IMR-90 (cell line): ENCODE measurements around the gene SMTNL1. TPM values are rescaled to one million over a fixed set of nuclear protein-coding genes. Genes with fewer than 3 reads are reported as not detected.
A peak's percentile ranks its signal among the peaks of the same experiment; 100 is the strongest.

Experiments
- ATAC-seq: fragments of 200-7000 bp; cut with Tn5 transposase; 2 replicates; pipeline ENCODE4 v1.9.1; 2020; ENCODE audit warnings: low read depth, mild to moderate bottlenecking, moderate library complexity
- BruUV-seq: library from RNA; stranded (reverse); fragments of 400-500 nt; replicated peaks from 2 replicates; lab custom pipeline; 2021; lab: Mats Ljungman, UMichigan
- CTCF ChIA-PET: fragments of 300-600 bp; formaldehyde crosslinking; extraction: SDS; loops from one replicate; lab custom pipeline; 2021; ENCODE audit warnings: antibody characterized with exemption; lab: Yijun Ruan, JAX
- POLR2A ChIA-PET: fragments of 300-600 bp; sonication (Branson Sonifier 250); formaldehyde crosslinking; loops from one replicate; lab custom pipeline; 2022; ENCODE audit warnings: antibody characterized with exemption; ENCODE audit not compliant: unreplicated experiment; lab: Charles Lee
- DNase-seq: peaks from one replicate; pipeline ENCODE4 v3.0.0; 2013
- H2AFZ ChIP-seq: replicated peaks from 2 replicates; pipeline ENCODE3; 2013; ENCODE audit warnings: low read length, mild to moderate bottlenecking; ENCODE audit not compliant: poor library complexity
- H2AK5ac ChIP-seq: 2 replicates; pipeline ENCODE4 v1.6.1; 2013; ENCODE audit warnings: low read depth, low read length, inconsistent platforms
- H2AK9ac ChIP-seq: replicated peaks from 2 replicates; pipeline ENCODE3; 2013; ENCODE audit warnings: mild to moderate bottlenecking, low read depth, low read length, moderate library complexity; ENCODE audit not compliant: poor library complexity
- H2BK120ac ChIP-seq: 2 replicates; pipeline ENCODE4 v1.6.1; 2013; ENCODE audit warnings: low read depth, low read length, inconsistent platforms
- H2BK15ac ChIP-seq: 3 replicates; pipeline ENCODE4 v1.6.1; 2013; ENCODE audit warnings: low read depth, low read length, inconsistent platforms
- H2BK20ac ChIP-seq: 2 replicates; pipeline ENCODE4 v1.6.1; 2013; ENCODE audit warnings: low read depth, mild to moderate bottlenecking, inconsistent platforms, low read length, moderate library complexity
- H2BK5ac ChIP-seq: 2 replicates; pipeline ENCODE4 v1.6.1; 2013; ENCODE audit warnings: mild to moderate bottlenecking, low read depth, low read length, inconsistent platforms; ENCODE audit not compliant: poor library complexity, severe bottlenecking
- H3K14ac ChIP-seq: replicated peaks from 2 replicates; pipeline ENCODE4 v1.6.1; 2013; ENCODE audit warnings: low read depth, low read length, inconsistent platforms
- H3K18ac ChIP-seq: 2 replicates; pipeline ENCODE4 v1.6.1; 2013; ENCODE audit warnings: low read depth, low read length, control low read depth
- H3K23ac ChIP-seq: 2 replicates; pipeline ENCODE4 v1.6.1; 2013; ENCODE audit warnings: low read depth, low read length, inconsistent platforms
- H3K27ac ChIP-seq: 2 replicates; pipeline ENCODE4 v1.5.1; 2013; ENCODE audit warnings: mild to moderate bottlenecking, control low read depth, low read length; ENCODE audit not compliant: insufficient read depth
- H3K27me3 ChIP-seq: 2 replicates; pipeline ENCODE4 v1.6.1; 2013; ENCODE audit warnings: low read length; ENCODE audit not compliant: control insufficient read depth, insufficient read depth
- H3K36me3 ChIP-seq: 2 replicates; pipeline ENCODE4 v1.6.1; 2013; ENCODE audit warnings: low read length, mixed read lengths; ENCODE audit not compliant: control insufficient read depth, insufficient read depth
- H3K4ac ChIP-seq: 2 replicates; pipeline ENCODE4 v1.6.1; 2013; ENCODE audit warnings: low read depth, low read length, inconsistent platforms
- H3K4me1 ChIP-seq: 2 replicates; pipeline ENCODE4 v1.6.1; 2013; ENCODE audit warnings: low read length, mixed read lengths; ENCODE audit not compliant: control insufficient read depth, insufficient read depth
- H3K4me2 ChIP-seq: 2 replicates; pipeline ENCODE4 v1.6.1; 2013; ENCODE audit warnings: low read depth, mild to moderate bottlenecking, control low read depth, low read length, moderate library complexity
- H3K4me3 ChIP-seq: 2 replicates; pipeline ENCODE4 v1.5.1; 2013; ENCODE audit warnings: low read depth, mild to moderate bottlenecking, control low read depth, low read length, moderate library complexity; ENCODE audit not compliant: insufficient read depth
- H3K56ac ChIP-seq: 2 replicates; pipeline ENCODE4 v1.6.1; 2013; ENCODE audit warnings: low read length, inconsistent platforms; ENCODE audit not compliant: insufficient read depth; ENCODE audit errors: extremely low read depth
- H3K79me1 ChIP-seq, 2 experiments: 2 replicates each; pipeline ENCODE4 v1.6.1; 2013; ENCODE audit warnings: low read length in 2 of 2, inconsistent platforms in 1 of 2, low read depth in 1 of 2
- H3K9ac ChIP-seq: 2 replicates; pipeline ENCODE4 v1.6.1; 2013; ENCODE audit warnings: low read depth, low read length, control low read depth
- H3K9me1 ChIP-seq: 2 replicates; pipeline ENCODE4 v1.6.1; 2013; ENCODE audit warnings: low read length, inconsistent platforms; ENCODE audit not compliant: insufficient read depth
- H3K9me3 ChIP-seq: 2 replicates; pipeline ENCODE4 v1.6.1; 2013; ENCODE audit warnings: low read length; ENCODE audit not compliant: control insufficient read depth, insufficient read depth
- H4K20me1 ChIP-seq: 2 replicates; pipeline ENCODE4 v1.6.1; 2013; ENCODE audit warnings: low read length, inconsistent platforms; ENCODE audit not compliant: insufficient read depth
- H4K5ac ChIP-seq: 2 replicates; pipeline ENCODE4 v1.6.1; 2013; ENCODE audit warnings: mild to moderate bottlenecking, low read depth, low read length, control low read depth
- H4K8ac ChIP-seq, 2 experiments: 2 replicates each; pipeline ENCODE4 v1.6.1; 2013; ENCODE audit warnings: low read depth in 2 of 2, low read length in 2 of 2, control low read depth in 1 of 2, inconsistent platforms in 1 of 2
- H4K91ac ChIP-seq: 2 replicates; pipeline ENCODE4 v1.6.1; 2013; ENCODE audit warnings: low read depth, low read length, inconsistent platforms; ENCODE audit not compliant: insufficient read depth
- BHLHE40 ChIP-seq: fragments of 150-350 bp; IDR thresholded peaks from 2 replicates; pipeline ENCODE4 v1.6.1; 2016; ENCODE audit warnings: mild to moderate bottlenecking, low read depth, low read length
- CHD1 ChIP-seq: IDR thresholded peaks from 2 replicates; pipeline ENCODE4 v1.6.1; 2012; ENCODE audit warnings: low read depth, low read length, improper control_type of control experiment
- CTCF ChIP-seq: conservative IDR thresholded peaks from 2 replicates; pipeline ENCODE4 v1.5.1; 2012; ENCODE audit warnings: mild to moderate bottlenecking, low read depth, low read length, improper control_type of control experiment
- ELK1 ChIP-seq: fragments of 150-350 bp; IDR thresholded peaks from 2 replicates; pipeline ENCODE4 v1.6.1; 2016; ENCODE audit warnings: low read depth, mild to moderate bottlenecking, low read length, moderate library complexity, borderline replicate concordance
- FOS ChIP-seq: fragments of 150-350 bp; IDR thresholded peaks from 2 replicates; pipeline ENCODE4 v1.6.1; 2016; ENCODE audit warnings: low read depth, low read length
- MAZ ChIP-seq: IDR thresholded peaks from 2 replicates; pipeline ENCODE4 v1.6.1; 2012; ENCODE audit warnings: low read depth, mild to moderate bottlenecking, low read length, improper control_type of control experiment, moderate library complexity, borderline replicate concordance
- MXI1 ChIP-seq: IDR thresholded peaks from 2 replicates; pipeline ENCODE4 v1.6.1; 2012; ENCODE audit warnings: low read depth, mild to moderate bottlenecking, low read length, moderate library complexity, borderline replicate concordance
- POLR2A ChIP-seq: IDR thresholded peaks from 2 replicates; pipeline ENCODE4 v1.6.1; 2012; ENCODE audit warnings: mild to moderate bottlenecking, low read depth, low read length
- SMC3 ChIP-seq: fragments of 150-350 bp; IDR thresholded peaks from 2 replicates; pipeline ENCODE4 v1.6.1; 2016; ENCODE audit warnings: low read depth, mild to moderate bottlenecking, antibody characterized with exemption, low read length, moderate library complexity
- WGBS, 2 experiments: methylation state at CpG; one replicate each; pipeline versions ENCODE4 v1.1.5 to v1.1.7; 2013; ENCODE audit warnings: missing lambda C conversion rate in 2 of 2; ENCODE audit not compliant: insufficient read length in 1 of 2; ENCODE audit errors: extremely low coverage in 2 of 2; 5-methylcytosine and 5-hydroxymethylcytosine counted together
- dilution Hi-C: fragments of 300-500 bp; cut with HindIII; formaldehyde crosslinking; loops from one replicate; pipeline ENCODE4 v1.14.3; 2018; ENCODE audit warnings: low sequenced_read_pairs; ENCODE audit not compliant: unreplicated experiment
- in situ Hi-C: fragments of 300-500 bp; cut with MboI; formaldehyde crosslinking; loops from 3 replicates; pipeline ENCODE4 v1.14.3; 2019; ENCODE audit warnings: low sequenced_read_pairs, inconsistent platforms, mixed read lengths
- intact Hi-C: fragments of 100-400 bp; cut with micrococcal nuclease; formaldehyde crosslinking; loops from 2 replicates; pipeline ENCODE4 v1.10.0; 2022
- polyA plus RNA-seq, 3 experiments: library from polyadenylated mRNA; depleted of rRNA; stranded (reverse); fragments of >200 nt; gene quantifications; 2 replicates each; pipeline ENCODE4 v1.2.3, GENCODE V29; 2012; ENCODE audit warnings: low replicate concordance in 1 of 3
- total RNA-seq: library from RNA; depleted of rRNA; stranded (reverse); fragments of >200 nt; gene quantifications from 2 replicates; pipeline ENCODE4 v1.2.3, GENCODE V29; 2012

Gene SMTNL1
- total and polyA plus RNA-seq, 2 of the 4 experiments (the other 2 are of a cell fraction), result not detected

- H3K18ac ChIP-seq, result no peak overlapping the region
- H4K20me1 ChIP-seq, result no peaks in the 10 kb centered on the region; the same call in 1 of the 2 replicates
- peak overlapping the region; percentile 72 for H3K4me2 ChIP-seq
- peak overlapping the region; percentile 24; the same call in 1 of the 2 replicates for H3K9ac ChIP-seq
- 1% methylated on average over 15 of the region's 35 CpGs; no CpG with 5 or more reads in 1 of the 2 experiments for WGBS, 2 experiments
- no peak overlapping the region for H2BK120ac ChIP-seq
- DNase-seq (peak; percentile 82), ATAC-seq (peak; percentile 100)
- no peak overlapping the region for H3K23ac ChIP-seq
- H4K91ac ChIP-seq, result no peak overlapping the region
- 0 out of 2 replicates have a peak overlapping the region, but pooled peaks have one; percentile 18 for H3K4ac ChIP-seq
- peak overlapping the region; percentile 23; the same call in 1 of the 2 replicates for H3K4me3 ChIP-seq
- no peaks in the 10 kb centered on the region for H3K9me3 ChIP-seq
- H2BK15ac ChIP-seq, result no peak overlapping the region
- dilution Hi-C loops (no loop called here), in situ Hi-C loops (loop anchor here (10.0 to 25.0 kb wide), 2 partner anchors 145 to 1013 kb away; partner anchors contain the start of genes OR5B21 and YPEL4), intact Hi-C loops (no loop called here)
- peaks cover 13% of the 10 kb centered on the region; the same call in 1 of the 2 replicates for H3K9me1 ChIP-seq
- POLR2A ChIA-PET, result no interaction called here
- H2AK5ac ChIP-seq, result no peak overlapping the region
- no peaks in the 10 kb centered on the region for H3K27me3 ChIP-seq
- peak overlapping the region; percentile 80 for H2AK9ac ChIP-seq
- no TSS peak for BruUV-seq
- peaks cover 3 to 20% of the 10 kb centered on the region in 2 experiments; a peak in 3 of 4 replicates for H3K79me1 ChIP-seq
- H4K8ac ChIP-seq, result peak overlapping the region; percentile 7 to 84; a peak in 2 of 4 replicates
- 0 out of 2 replicates have a peak overlapping the region, but pooled peaks have one; percentile 44 for H3K14ac ChIP-seq
- peak overlapping the region; percentile 39; the same call in 1 of the 2 replicates for H3K27ac ChIP-seq
- H3K36me3 ChIP-seq, result peaks cover 25% of the 10 kb centered on the region
- peaks cover 15% of the 10 kb centered on the region for H3K4me1 ChIP-seq
- no peak overlapping the region for H2BK20ac ChIP-seq
- peak overlapping the region; percentile 87 for H2AFZ ChIP-seq
- CTCF ChIA-PET, result no interaction called here
- peak overlapping the region; percentile 44 for H2BK5ac ChIP-seq
- H3K56ac ChIP-seq, result no peak overlapping the region
- no peak for TF ChIP-seq SMC3
- no peak for TF ChIP-seq CTCF
- TF ChIP-seq CHD1, result no peak
- TF ChIP-seq FOS, result no peak
- no peak for TF ChIP-seq MXI1
- TF ChIP-seq ELK1, result no peak
- TF ChIP-seq BHLHE40, result peak; percentile 83
- TF ChIP-seq POLR2A, result no peak
- TF ChIP-seq MAZ, result peak; percentile 94; the same call in 1 of the 2 replicates
- no peak overlapping the region for H4K5ac ChIP-seq
Measured at GRCh38 chr11:57499413-57499982, 37.9 kb upstream of the SMTNL1 start.
